ENCODE measurements around the gene OR52E1.

The OR52E1 gene

GRCh38 chr11:5081405-5081804 lies 12.0 kb downstream of the OR52E1 start:
- no peaks in the 10 kb centered on the region for H3K4me1 Mint-ChIP-seq (ENCODE audit: low read depth in 2 of 2)
- ATAC-seq (replicated peaks) = no peak
- H3K9me3 Mint-ChIP-seq = peaks cover 0 to 2% of the 10 kb centered on the region in 2 donors
- no peak overlapping the region for H3K27ac Mint-ChIP-seq
- DNase-seq = no peak
- peaks cover 4% of the 10 kb centered on the region for H3K36me3 Mint-ChIP-seq (ENCODE audit: insufficient read depth)
- peaks cover 0 to 4% of the 10 kb centered on the region in 2 donors for H3K27me3 Mint-ChIP-seq
- no peak overlapping the region for H3K4me3 Mint-ChIP-seq

- Mint-ChIP-seq H3K4me1 (ENCODE audit: low read depth in 2 of 2) (no peaks in the 10 kb centered on the region), H3K36me3 (ENCODE audit: insufficient read depth) (peaks cover 4% of the 10 kb centered on the region), H3K9me3 (peaks cover 0 to 4% of the 10 kb centered on the region in 2 donors), H3K4me3 (no peak overlapping the region), H3K27ac (no peak overlapping the region), H3K27me3 (no peaks in the 10 kb centered on the region)
- ATAC-seq (replicated peaks) = no peak
- DNase-seq = no peak
These were observed 14.2 kb downstream of the OR52E1 start for GRCh38 chr11:5083602-5084001.

GRCh38 chr11:5088556-5088955 lies 19.2 kb downstream of the OR52E1 start:
- ATAC-seq (replicated peaks) (no peak), DNase-seq (no peak)
- no peaks in the 10 kb centered on the region for H3K4me1 Mint-ChIP-seq (ENCODE audit: low read depth in 2 of 2)
- H3K4me3 Mint-ChIP-seq = no peak overlapping the region
- peaks cover 1 to 8% of the 10 kb centered on the region in 2 donors for H3K9me3 Mint-ChIP-seq
- H3K36me3 Mint-ChIP-seq (ENCODE audit: insufficient read depth) = peaks cover 4% of the 10 kb centered on the region
- no peak overlapping the region for H3K27ac Mint-ChIP-seq
- H3K27me3 Mint-ChIP-seq = no peaks in the 10 kb centered on the region

- peaks cover 1 to 8% of the 10 kb centered on the region in 2 donors for H3K9me3 Mint-ChIP-seq
- DNase-seq (no peak), ATAC-seq (replicated peaks) (no peak)
- no peak overlapping the region for H3K27ac Mint-ChIP-seq
- no peaks in the 10 kb centered on the region for H3K4me1 Mint-ChIP-seq (ENCODE audit: low read depth in 2 of 2)
- H3K4me3 Mint-ChIP-seq = no peak overlapping the region
- peaks cover 1% of the 10 kb centered on the region for H3K36me3 Mint-ChIP-seq (ENCODE audit: insufficient read depth)
- H3K27me3 Mint-ChIP-seq = no peaks in the 10 kb centered on the region
These were observed 21.3 kb downstream of the OR52E1 start for GRCh38 chr11:5090668-5091067.

GRCh38 chr11:5092821-5093585 lies 23.6 kb downstream of the OR52E1 start:
- Mint-ChIP-seq H3K4me1 (ENCODE audit: low read depth in 2 of 2) (no peaks in the 10 kb centered on the region), H3K27me3 (no peaks in the 10 kb centered on the region), H3K9me3 (peaks cover 1 to 8% of the 10 kb centered on the region in 2 donors), H3K4me3 (no peak overlapping the region), H3K36me3 (ENCODE audit: insufficient read depth) (no peaks in the 10 kb centered on the region), H3K27ac (no peak overlapping the region)
- DNase-seq = no peak
- ATAC-seq (replicated peaks) = no peak

GRCh38 chr11:5096011-5096410 lies 26.6 kb downstream of the OR52E1 start:
- ATAC-seq (replicated peaks) (no peak), DNase-seq (no peak)
- Mint-ChIP-seq H3K27me3 (no peaks in the 10 kb centered on the region), H3K27ac (no peak overlapping the region), H3K4me1 (ENCODE audit: low read depth in 2 of 2) (no peaks in the 10 kb centered on the region), H3K36me3 (ENCODE audit: insufficient read depth) (no peaks in the 10 kb centered on the region), H3K9me3 (peaks cover 0 to 2% of the 10 kb centered on the region in 2 donors), H3K4me3 (no peak overlapping the region)

- Mint-ChIP-seq H3K27me3 (peaks cover 0 to 6% of the 10 kb centered on the region in 2 donors), H3K4me1 (ENCODE audit: low read depth in 2 of 2) (no peaks in the 10 kb centered on the region), H3K4me3 (no peak overlapping the region), H3K9me3 (peaks cover 0 to 2% of the 10 kb centered on the region in 2 donors), H3K36me3 (ENCODE audit: insufficient read depth) (no peaks in the 10 kb centered on the region), H3K27ac (no peak overlapping the region)
- DNase-seq (no peak), ATAC-seq (replicated peaks) (no peak)
These were observed 32.9 kb downstream of the OR52E1 start for GRCh38 chr11:5102246-5102645.

GRCh38 chr11:5103066-5103465 lies 33.7 kb downstream of the OR52E1 start:
- no peak for DNase-seq
- H3K36me3 Mint-ChIP-seq (ENCODE audit: insufficient read depth) = no peaks in the 10 kb centered on the region
- no peak for ATAC-seq (replicated peaks)
- peaks cover 0 to 6% of the 10 kb centered on the region in 2 donors for H3K27me3 Mint-ChIP-seq
- no peaks in the 10 kb centered on the region for H3K4me1 Mint-ChIP-seq (ENCODE audit: low read depth in 2 of 2)
- H3K27ac Mint-ChIP-seq = no peak overlapping the region
- no peak overlapping the region for H3K4me3 Mint-ChIP-seq
- peaks cover 0 to 2% of the 10 kb centered on the region in 2 donors for H3K9me3 Mint-ChIP-seq

- H3K9me3 Mint-ChIP-seq = no peaks in the 10 kb centered on the region
- H3K4me1 Mint-ChIP-seq (ENCODE audit: low read depth in 2 of 2) = no peaks in the 10 kb centered on the region
- no peak for DNase-seq
- no peaks in the 10 kb centered on the region for H3K36me3 Mint-ChIP-seq (ENCODE audit: insufficient read depth)
- H3K27me3 Mint-ChIP-seq = peaks cover 0 to 6% of the 10 kb centered on the region in 2 donors
- no peak overlapping the region for H3K4me3 Mint-ChIP-seq
- ATAC-seq (replicated peaks) = no peak
- no peak overlapping the region for H3K27ac Mint-ChIP-seq
These were observed 37.9 kb downstream of the OR52E1 start for GRCh38 chr11:5107285-5107684.

- Mint-ChIP-seq H3K4me3 (no peak overlapping the region), H3K9me3 (peaks cover 0 to 1% of the 10 kb centered on the region in 2 donors), H3K27ac (no peak overlapping the region), H3K27me3 (peaks cover 28 to 34% of the 10 kb centered on the region in 2 donors), H3K36me3 (ENCODE audit: insufficient read depth) (no peaks in the 10 kb centered on the region), H3K4me1 (ENCODE audit: low read depth in 2 of 2) (no peaks in the 10 kb centered on the region)
- DNase-seq (no peak), ATAC-seq (replicated peaks) (no peak)
These were observed 46.0 kb downstream of the OR52E1 start for GRCh38 chr11:5115339-5115738.

- H3K9me3 Mint-ChIP-seq = peaks cover 0 to 1% of the 10 kb centered on the region in 2 donors
- H3K4me1 Mint-ChIP-seq (ENCODE audit: low read depth in 2 of 2) = no peaks in the 10 kb centered on the region
- no peak overlapping the region for H3K4me3 Mint-ChIP-seq
- DNase-seq (no peak), ATAC-seq (replicated peaks) (no peak)
- H3K36me3 Mint-ChIP-seq (ENCODE audit: insufficient read depth) = no peaks in the 10 kb centered on the region
- no peak overlapping the region for H3K27ac Mint-ChIP-seq
- H3K27me3 Mint-ChIP-seq = peaks cover 28 to 34% of the 10 kb centered on the region in 2 donors
These were observed 48.2 kb downstream of the OR52E1 start for GRCh38 chr11:5117588-5117987.

GRCh38 chr11:5118893-5119292 lies 49.5 kb downstream of the OR52E1 start:
- Mint-ChIP-seq H3K27me3 (peaks cover 23 to 42% of the 10 kb centered on the region in 2 donors), H3K36me3 (ENCODE audit: insufficient read depth) (no peaks in the 10 kb centered on the region), H3K9me3 (peaks cover 0 to 1% of the 10 kb centered on the region in 2 donors), H3K4me1 (ENCODE audit: low read depth in 2 of 2) (no peaks in the 10 kb centered on the region), H3K27ac (no peak overlapping the region), H3K4me3 (no peak overlapping the region)
- ATAC-seq (replicated peaks) = no peak
- no peak for DNase-seq
